T-helper 1 cell treated with Interleukin-12 subunit alpha and Interleukin-12 subunit beta and Interleukin-4 antibody, amounts not matched to agents 30 ng/mL and 1 ng/mL, for 36 hours (primary cell): ENCODE results near the gene COL5A1. TPM values are rescaled to one million over a fixed set of nuclear protein-coding genes. Genes with fewer than 3 reads are reported as not detected.

Source experiments
- intact Hi-C: fragments of 100-400 bp; cut with micrococcal nuclease; formaldehyde crosslinking; loops from one replicate; pipeline ENCODE4 v1.15.1; 2024
- total RNA-seq: library from RNA; stranded (reverse); gene quantifications from 2 replicates; pipeline ENCODE4 v1.2.3, GENCODE V29; 2022

Gene COL5A1
- total RNA-seq, 1 donor from 2014 or later: 0.02 TPM

- intact Hi-C loops: no loop called here
These were observed 246.3 kb downstream of the COL5A1 start for GRCh38 chr9:134887686-134888602.

DNA sequence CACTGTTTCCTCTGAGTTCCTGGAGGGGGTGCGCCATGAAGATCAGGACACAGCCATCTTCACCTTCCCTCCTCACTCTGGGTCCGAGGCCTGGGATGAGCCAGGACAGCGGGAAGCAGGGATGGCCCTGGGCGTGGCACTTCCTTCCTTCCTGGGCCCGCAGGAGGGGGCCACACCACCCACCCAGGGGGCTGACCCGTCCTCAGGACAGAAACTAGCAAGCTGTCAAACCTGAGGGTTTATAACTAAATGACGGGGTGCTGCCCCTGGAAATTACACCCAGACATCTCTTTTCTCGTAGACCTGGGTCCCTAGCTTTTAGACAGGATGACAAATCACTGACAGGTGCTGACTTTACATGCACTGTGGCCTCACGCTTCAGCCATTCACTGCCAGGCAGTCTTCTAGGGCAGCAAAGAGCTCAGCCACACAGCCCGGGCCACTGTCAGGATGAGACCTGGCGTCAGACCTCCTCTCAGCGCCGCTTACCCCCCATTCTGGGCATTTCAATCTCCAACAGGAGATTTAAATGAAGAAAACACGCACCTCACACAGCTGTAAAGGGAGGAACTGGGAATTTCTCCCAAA, 247.1 kb downstream of the COL5A1 start:
- intact Hi-C loops: no loop called here

- intact Hi-C loops: no loop called here
These were observed 248.0 kb downstream of the COL5A1 start for GRCh38 chr9:134889386-134890154.

- intact Hi-C loops: no loop called here
These were observed 248.5 kb downstream of the COL5A1 start for GRCh38 chr9:134890155-134890495.

- intact Hi-C loops: no loop called here
These were observed 249.4 kb downstream of the COL5A1 start for GRCh38 chr9:134891053-134891452.

DNA sequence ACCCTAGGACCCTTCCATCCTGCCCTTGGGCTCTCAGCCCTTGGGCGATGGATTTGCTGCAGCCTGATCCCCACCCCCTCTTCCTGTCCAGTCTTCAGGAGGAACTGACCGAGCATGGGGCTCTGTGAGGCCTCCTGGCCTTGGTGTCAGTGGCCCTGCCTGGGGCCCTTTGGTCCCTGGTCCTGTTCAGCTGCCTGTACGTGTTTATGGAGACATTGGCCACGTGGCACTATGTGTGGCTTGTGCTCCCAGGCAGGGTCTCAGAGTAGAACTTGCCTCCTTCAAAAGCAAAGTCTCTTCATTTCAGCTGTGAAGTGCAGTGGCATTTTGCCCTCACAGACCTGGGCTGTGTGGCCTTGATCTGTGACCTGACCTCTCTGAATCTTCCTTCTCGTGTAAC, 250.1 kb downstream of the COL5A1 start:
- intact Hi-C loops: no loop called here

DNA sequence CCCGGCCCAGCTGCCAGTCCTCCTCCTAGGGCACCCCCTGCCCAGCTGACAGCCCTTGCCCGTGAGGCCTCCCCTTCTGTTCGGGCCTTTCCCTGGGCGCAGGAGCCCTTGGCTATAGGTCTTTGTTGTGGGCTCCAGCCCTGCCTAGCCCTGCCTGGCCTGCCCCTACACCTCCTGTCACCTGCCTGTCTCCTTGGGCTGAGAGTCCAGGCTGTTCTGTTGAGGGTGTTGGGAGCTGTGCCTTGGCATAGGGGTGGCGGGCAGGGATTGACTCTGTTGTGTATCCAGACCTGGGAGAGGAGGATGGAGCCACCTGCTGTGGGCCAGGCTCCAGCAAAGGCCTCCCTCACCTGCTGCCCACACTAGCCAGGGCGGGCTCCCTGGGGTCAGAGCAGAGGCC, 250.6 kb downstream of the COL5A1 start:
- intact Hi-C loops: no loop called here

DNA sequence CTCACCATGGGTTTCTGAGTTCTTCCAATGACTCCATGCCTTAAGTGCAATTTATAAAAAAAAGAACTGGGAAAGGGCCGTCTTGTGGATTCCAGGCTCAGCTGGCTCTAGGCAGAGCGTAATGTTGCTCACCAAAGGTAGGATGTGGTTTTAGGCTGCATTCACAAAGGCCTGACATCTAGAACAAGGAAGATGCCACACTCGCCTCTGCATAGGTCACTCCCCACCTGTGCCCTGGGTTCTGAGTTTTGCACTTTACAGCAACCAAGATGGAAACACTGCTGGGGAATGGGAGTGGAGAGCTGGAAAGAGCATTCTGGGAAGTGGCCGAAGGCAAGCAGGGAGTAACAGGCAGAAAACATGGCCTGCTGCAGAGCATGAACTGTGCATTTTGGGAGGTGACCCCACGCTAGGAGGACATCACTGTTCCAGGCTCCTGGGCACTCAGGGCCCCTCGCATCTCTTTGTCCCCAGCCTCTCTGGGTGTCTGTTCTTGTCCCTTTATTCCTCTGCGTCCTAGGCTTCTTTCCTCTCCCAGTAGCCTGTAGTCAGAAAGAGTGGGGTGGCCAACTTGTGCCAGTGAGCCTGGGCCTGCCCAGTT, 251.3 kb downstream of the COL5A1 start:
- intact Hi-C loops: no loop called here

Other genes starting within 250 kb of the COL5A1 start
- not detected in 2 replicates for gene FCN2, start 239.0 kb downstream of the COL5A1 start, total RNA-seq